Measurements from ENCODE around the gene FAM9C. TPM values are rescaled to one million over a fixed set of nuclear protein-coding genes. Genes with fewer than 3 reads are reported as not detected.
"Not testable (repeated sequence)": the region's sequence is repeated elsewhere in the genome, so short reads cannot be mapped to it uniquely, and the experiment has no call there.

Gene FAM9C
- polyA plus RNA-seq, 4 donors: 0.06 TPM; not detected in 3

GRCh38 chrX:13087322-13088155 is 43.1 kb upstream of the FAM9C start:
- no peak for FAIRE-seq
- Histone ChIP-seq H3K27ac (ENCODE audit: low read depth in 1 of 3, low read length in 2 of 3) (peak overlapping the region in 2 of 3 donors; percentile 52 to 92), H3K36me3 (ENCODE audit: control insufficient read depth in 3 of 3, insufficient read depth in 2 of 3, low read depth in 1 of 3, low read length in 3 of 3) (no peaks in the 10 kb centered on the region), H3K27me3 (ENCODE audit: control insufficient read depth in 3 of 3, insufficient read depth in 3 of 3, low read length in 3 of 3) (no peaks in the 10 kb centered on the region), H3K4me3 (ENCODE audit: low read depth in 1 of 3, low read length in 3 of 3) (no peak overlapping the region), H3K9me3 (ENCODE audit: control insufficient read depth in 2 of 2, insufficient read depth in 1 of 2, low read depth in 1 of 2, low read length in 1 of 2) (no peaks in the 10 kb centered on the region), H3K4me1 (ENCODE audit: control insufficient read depth in 3 of 3, insufficient read depth in 2 of 3, low read depth in 1 of 3, low read length in 2 of 3) (peaks cover 0 to 16% (median 4%) of the 10 kb centered on the region in 3 donors)
- DNase-seq: peak in 1 of 2 donors; percentile 54
- 57 to 83% (median 64%) methylated on average over 10 of the region's 10 CpGs for WGBS, 3 donors

DNA sequence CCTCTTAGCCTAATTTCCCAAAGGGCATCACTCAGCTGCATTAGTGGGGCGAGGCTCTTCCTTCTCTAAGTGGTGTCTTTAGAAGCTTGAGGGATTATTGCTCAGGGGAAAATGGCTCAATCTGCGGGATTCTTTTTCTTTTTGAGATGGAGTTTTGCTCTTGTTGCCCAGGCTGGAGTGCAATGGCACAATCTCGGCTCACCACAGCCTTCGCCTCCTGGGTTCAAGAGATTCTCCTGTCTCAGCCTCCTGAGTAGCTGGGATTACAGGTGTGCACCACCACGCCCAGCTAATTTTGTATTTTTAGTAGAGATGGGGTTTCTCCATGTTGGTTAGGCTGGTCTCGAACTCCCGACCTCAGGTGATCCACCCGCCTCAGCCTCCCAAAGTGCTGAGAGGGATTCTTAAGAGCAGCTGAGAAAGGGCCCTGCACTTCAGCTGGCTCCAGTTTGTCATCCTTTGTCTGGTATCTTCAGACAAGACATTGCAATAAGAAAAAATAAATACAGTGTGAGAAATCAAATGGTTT is 42.4 kb upstream of the FAM9C start:
- H3K27me3 ChIP-seq (ENCODE audit: control insufficient read depth in 3 of 3, insufficient read depth in 3 of 3, low read length in 3 of 3); DNase-seq; H3K36me3 ChIP-seq (ENCODE audit: control insufficient read depth in 3 of 3, insufficient read depth in 2 of 3, low read depth in 1 of 3, low read length in 3 of 3); H3K4me3 ChIP-seq (ENCODE audit: low read depth in 1 of 3, low read length in 3 of 3); H3K9me3 ChIP-seq (ENCODE audit: control insufficient read depth in 2 of 2, insufficient read depth in 1 of 2, low read depth in 1 of 2, low read length in 1 of 2); FAIRE-seq: not testable (repeated sequence)
- 71 to 85% (median 83%) methylated on average over 8 of the region's 8 CpGs for WGBS, 3 donors
- Histone ChIP-seq H3K27ac (ENCODE audit: low read depth in 1 of 3, low read length in 2 of 3) (peak overlapping the region in 1 of 3 donors; percentile 58), H3K4me1 (ENCODE audit: control insufficient read depth in 3 of 3, insufficient read depth in 2 of 3, low read depth in 1 of 3, low read length in 2 of 3) (peaks cover 0 to 21% (median 4%) of the 10 kb centered on the region in 3 donors)

DNA sequence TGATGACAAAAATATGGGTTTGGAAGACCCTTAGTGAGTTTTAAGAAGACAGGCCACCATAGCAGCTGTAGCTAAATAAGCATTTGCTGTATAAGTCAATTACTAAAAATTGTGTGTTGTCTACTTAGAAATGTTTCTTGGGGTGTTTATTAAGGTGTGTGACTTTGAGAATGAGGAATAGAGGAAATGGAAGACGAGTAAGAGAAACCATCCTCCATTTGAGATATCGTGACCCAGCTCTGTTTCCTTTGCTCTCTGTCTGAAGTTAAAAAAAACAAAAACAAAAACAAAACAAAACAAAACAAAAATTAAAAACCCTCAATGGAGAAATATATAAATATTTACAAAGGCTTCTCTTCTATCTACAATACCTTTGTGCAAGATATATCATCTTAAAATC is 41.7 kb upstream of the FAM9C start:
- WGBS, 3 donors: 63 to 72% (median 69%) methylated on average over 2 of the region's 2 CpGs
- Histone ChIP-seq H3K4me1 (ENCODE audit: control insufficient read depth in 3 of 3, insufficient read depth in 2 of 3, low read depth in 1 of 3, low read length in 2 of 3) (peaks cover 0 to 25% (median 4%) of the 10 kb centered on the region in 3 donors), H3K9me3 (ENCODE audit: control insufficient read depth in 2 of 2, insufficient read depth in 1 of 2, low read depth in 1 of 2, low read length in 1 of 2) (no peaks in the 10 kb centered on the region), H3K36me3 (ENCODE audit: control insufficient read depth in 3 of 3, insufficient read depth in 2 of 3, low read depth in 1 of 3, low read length in 3 of 3) (no peaks in the 10 kb centered on the region), H3K27me3 (ENCODE audit: control insufficient read depth in 3 of 3, insufficient read depth in 3 of 3, low read length in 3 of 3) (no peaks in the 10 kb centered on the region), H3K27ac (ENCODE audit: low read depth in 1 of 3, low read length in 2 of 3) (no peak overlapping the region), H3K4me3 (ENCODE audit: low read depth in 1 of 3, low read length in 3 of 3) (no peak overlapping the region)
- FAIRE-seq (no peak), DNase-seq (no peak)

- no peaks in the 10 kb centered on the region for H3K27me3 ChIP-seq (ENCODE audit: control insufficient read depth in 3 of 3, insufficient read depth in 3 of 3, low read length in 3 of 3)
- H3K36me3 ChIP-seq (ENCODE audit: control insufficient read depth in 3 of 3, insufficient read depth in 2 of 3, low read depth in 1 of 3, low read length in 3 of 3): no peaks in the 10 kb centered on the region
- no peaks in the 10 kb centered on the region for H3K9me3 ChIP-seq (ENCODE audit: control insufficient read depth in 2 of 2, insufficient read depth in 1 of 2, low read depth in 1 of 2, low read length in 1 of 2)
- no peak overlapping the region for H3K27ac ChIP-seq (ENCODE audit: low read depth in 1 of 3, low read length in 2 of 3)
- H3K4me1 ChIP-seq (ENCODE audit: control insufficient read depth in 3 of 3, insufficient read depth in 2 of 3, low read depth in 1 of 3, low read length in 2 of 3): peaks cover 0 to 23% (median 4%) of the 10 kb centered on the region in 3 donors
- no peak for FAIRE-seq
- no peak overlapping the region for H3K4me3 ChIP-seq (ENCODE audit: low read depth in 1 of 3, low read length in 3 of 3)
- WGBS, 3 donors: 63 to 92% (median 89%) methylated on average over 5 of the region's 5 CpGs
- no peak for DNase-seq
Measured at GRCh38 chrX:13085526-13085925, 41.1 kb upstream of the FAM9C start.

DNA sequence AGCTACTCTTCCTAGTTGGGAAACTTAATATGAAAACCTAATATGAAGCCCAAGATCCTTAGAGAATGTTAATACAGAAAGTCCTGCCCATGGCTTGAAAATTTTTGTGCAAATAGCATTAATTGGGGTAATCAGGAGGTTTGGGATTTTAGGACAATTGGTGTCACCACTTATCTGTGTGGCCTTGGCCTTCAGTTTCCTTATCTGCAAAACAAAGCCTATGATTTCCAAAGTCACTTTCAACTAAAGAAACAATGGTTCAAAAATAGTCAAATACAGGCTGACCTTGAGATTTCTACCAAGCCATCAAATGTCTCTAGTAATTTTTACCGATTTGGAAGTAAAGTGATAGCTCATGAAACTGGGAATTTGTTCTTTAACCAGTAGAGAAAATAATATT is 40.2 kb upstream of the FAM9C start:
- peaks cover 0 to 18% (median 0%) of the 10 kb centered on the region in 3 donors for H3K4me1 ChIP-seq (ENCODE audit: control insufficient read depth in 3 of 3, insufficient read depth in 2 of 3, low read depth in 1 of 3, low read length in 2 of 3)
- H3K27me3 ChIP-seq (ENCODE audit: control insufficient read depth in 3 of 3, insufficient read depth in 3 of 3, low read length in 3 of 3): no peaks in the 10 kb centered on the region
- H3K36me3 ChIP-seq (ENCODE audit: control insufficient read depth in 3 of 3, insufficient read depth in 2 of 3, low read depth in 1 of 3, low read length in 3 of 3): no peaks in the 10 kb centered on the region
- WGBS, 3 donors: 69 to 91% (median 70%) methylated on average over 1 of the region's 1 CpG
- H3K9me3 ChIP-seq (ENCODE audit: control insufficient read depth in 2 of 2, insufficient read depth in 1 of 2, low read depth in 1 of 2, low read length in 1 of 2): no peaks in the 10 kb centered on the region
- no peak for FAIRE-seq
- no peak overlapping the region for H3K27ac ChIP-seq (ENCODE audit: low read depth in 1 of 3, low read length in 2 of 3)
- no peak for DNase-seq
- no peak overlapping the region for H3K4me3 ChIP-seq (ENCODE audit: low read depth in 1 of 3, low read length in 3 of 3)

GRCh38 chrX:13083755-13084326 is 39.4 kb upstream of the FAM9C start:
- not testable (repeated sequence) for H3K27me3 ChIP-seq (ENCODE audit: control insufficient read depth in 3 of 3, insufficient read depth in 3 of 3, low read length in 3 of 3)

GRCh38 chrX:13082206-13083065 is 38.0 kb upstream of the FAM9C start:
- peak overlapping the region in 2 of 3 donors; percentile 14 to 84 for H3K27ac ChIP-seq (ENCODE audit: low read depth in 1 of 3, low read length in 2 of 3)
- no peak overlapping the region for H3K4me3 ChIP-seq (ENCODE audit: low read depth in 1 of 3, low read length in 3 of 3)
- peaks cover 0 to 28% (median 0%) of the 10 kb centered on the region in 3 donors for H3K4me1 ChIP-seq (ENCODE audit: control insufficient read depth in 3 of 3, insufficient read depth in 2 of 3, low read depth in 1 of 3, low read length in 2 of 3)
- no peak for DNase-seq
- FAIRE-seq: no peak
- no peaks in the 10 kb centered on the region for H3K27me3 ChIP-seq (ENCODE audit: control insufficient read depth in 3 of 3, insufficient read depth in 3 of 3, low read length in 3 of 3)
- 72 to 81% (median 75%) methylated on average over 11 of the region's 11 CpGs for WGBS, 3 donors
- no peaks in the 10 kb centered on the region for H3K36me3 ChIP-seq (ENCODE audit: control insufficient read depth in 3 of 3, insufficient read depth in 2 of 3, low read depth in 1 of 3, low read length in 3 of 3)
- no peaks in the 10 kb centered on the region for H3K9me3 ChIP-seq (ENCODE audit: control insufficient read depth in 2 of 2, insufficient read depth in 1 of 2, low read depth in 1 of 2, low read length in 1 of 2)

More at GRCh38 chrX:13083755-13084326, 39.4 kb upstream of the FAM9C start:
- FAIRE-seq; H3K9me3 ChIP-seq (ENCODE audit: control insufficient read depth in 2 of 2, insufficient read depth in 1 of 2, low read depth in 1 of 2, low read length in 1 of 2); DNase-seq; H3K27ac ChIP-seq (ENCODE audit: low read depth in 1 of 3, low read length in 2 of 3); H3K36me3 ChIP-seq (ENCODE audit: control insufficient read depth in 3 of 3, insufficient read depth in 2 of 3, low read depth in 1 of 3, low read length in 3 of 3); H3K4me3 ChIP-seq (ENCODE audit: low read depth in 1 of 3, low read length in 3 of 3): not testable (repeated sequence)
- peaks cover 0 to 24% (median 0%) of the 10 kb centered on the region in 3 donors for H3K4me1 ChIP-seq (ENCODE audit: control insufficient read depth in 3 of 3, insufficient read depth in 2 of 3, low read depth in 1 of 3, low read length in 2 of 3)
- WGBS, 3 donors: 70 to 94% (median 91%) methylated on average over 9 of the region's 9 CpGs
